DND-41 (cell line): ENCODE measurements around the gene CDCA3.
"Not testable (repeated sequence)": the region's sequence is repeated elsewhere in the genome, so short reads cannot be mapped to it uniquely, and the experiment has no call there.

ENCODE experiments used
- ATAC-seq: fragments of 200-7000 bp; cut with Tn5 transposase; 3 replicates; pipeline ENCODE4 v1.9.1; 2021; ENCODE audit warnings: low read depth; ENCODE audit not compliant: insufficient read depth
- DNase-seq: peaks from one replicate; pipeline ENCODE4 v3.0.0-alpha.2; 2020
- H2AFZ ChIP-seq: 2 replicates; pipeline ENCODE4 v1.6.0; 2012; ENCODE audit warnings: low read depth, low read length
- H3K27ac ChIP-seq: 2 replicates; pipeline ENCODE4 v1.5.1; 2012; ENCODE audit warnings: low read length, inconsistent platforms
- H3K27me3 ChIP-seq: fragments of 200-600 bp; sonication (generic); 2 replicates; pipeline ENCODE4 v1.6.0; 2012; ENCODE audit warnings: low read length, mild to moderate bottlenecking, inconsistent platforms; ENCODE audit not compliant: insufficient read depth, poor library complexity
- H3K36me3 ChIP-seq: 2 replicates; pipeline ENCODE4 v1.5.1; 2012; ENCODE audit warnings: low read length, inconsistent platforms; ENCODE audit not compliant: insufficient read depth
- H3K4me1 ChIP-seq: 2 replicates; pipeline ENCODE4 v1.5.1; 2012; ENCODE audit warnings: mild to moderate bottlenecking, low read length; ENCODE audit not compliant: insufficient read depth
- H3K4me2 ChIP-seq: 2 replicates; pipeline ENCODE4 v1.6.0; 2012; ENCODE audit warnings: mild to moderate bottlenecking, moderate library complexity, low read length, inconsistent platforms; ENCODE audit not compliant: insufficient read depth
- H3K4me3 ChIP-seq, 2 experiments: fragments of 200-600 bp in 1 of 2; shearing (Covaris generic) in 1 of 2; 2 replicates each; pipeline ENCODE4 v1.5.1; 2012 to 2016; ENCODE audit warnings: inconsistent platforms in 2 of 2, low read length in 2 of 2, mild to moderate bottlenecking in 2 of 2, low read depth in 1 of 2, moderate library complexity in 1 of 2
- H3K79me2 ChIP-seq: 2 replicates; pipeline ENCODE4 v1.6.0; 2012; ENCODE audit warnings: low read length, inconsistent platforms; ENCODE audit not compliant: insufficient read depth
- H3K9ac ChIP-seq: 2 replicates; pipeline ENCODE4 v1.6.0; 2012; ENCODE audit warnings: low read depth, mild to moderate bottlenecking, inconsistent platforms, low read length, moderate library complexity
- H3K9me3 ChIP-seq: 2 replicates; pipeline ENCODE4 v1.5.1; 2012; ENCODE audit warnings: low read length, moderate library complexity, mild to moderate bottlenecking, inconsistent platforms; ENCODE audit not compliant: insufficient read depth, severe bottlenecking
- H4K20me1 ChIP-seq: 2 replicates; pipeline ENCODE4 v1.6.0; 2012; ENCODE audit warnings: low read length; ENCODE audit not compliant: insufficient read depth
- CTCF ChIP-seq: IDR thresholded peaks from 2 replicates; pipeline ENCODE4 v1.5.1; 2012; ENCODE audit warnings: borderline replicate concordance, low read length, moderate library complexity, mild to moderate bottlenecking; ENCODE audit not compliant: poor library complexity, severe bottlenecking; ENCODE audit errors: extremely low read depth
- EZH2 ChIP-seq: IDR thresholded peaks from 3 replicates; pipeline ENCODE4 v1.6.1; 2012; ENCODE audit warnings: borderline replicate concordance, low read depth, mild to moderate bottlenecking, moderate library complexity, low read length, inconsistent platforms; ENCODE audit not compliant: severe bottlenecking

Gene CDCA3

GRCh38 chr12:6872073-6873048 lies 21.3 kb upstream of the CDCA3 start:
- Histone ChIP-seq H3K27ac (peak overlapping the region; percentile 80), H2AFZ (peak overlapping the region; percentile 68)
- TF ChIP-seq CTCF (peak; percentile 98), EZH2 (no peak)

GRCh38 chr12:6871052-6871957 lies 20.2 kb upstream of the CDCA3 start:
- peak overlapping the region; percentile 89 for H3K9ac ChIP-seq
- peak; percentile 34 for DNase-seq
- H3K27me3 ChIP-seq, result no peaks in the 10 kb centered on the region
- H3K36me3 ChIP-seq, result peaks cover 57% of the 10 kb centered on the region
- H3K79me2 ChIP-seq, result peaks cover 52% of the 10 kb centered on the region
- peak overlapping the region in 1 of 2 experiments; percentile 95; a peak in 2 of 4 replicates for H3K4me3 ChIP-seq
- no peak for ATAC-seq
- H4K20me1 ChIP-seq, result peaks cover 49% of the 10 kb centered on the region
- peak overlapping the region; percentile 80 for H3K27ac ChIP-seq
- no peak overlapping the region for H2AFZ ChIP-seq
- TF ChIP-seq EZH2 (no peak), CTCF (no peak)
- no peaks in the 10 kb centered on the region for H3K9me3 ChIP-seq
- peaks cover 70% of the 10 kb centered on the region for H3K4me1 ChIP-seq
- H3K4me2 ChIP-seq, result peak overlapping the region; percentile 99

More at GRCh38 chr12:6872073-6873048, 21.3 kb upstream of the CDCA3 start:
- H3K9ac ChIP-seq, result peak overlapping the region; percentile 89
- peak; percentile 49 for ATAC-seq
- H3K27me3 ChIP-seq, result no peaks in the 10 kb centered on the region
- peaks cover 60% of the 10 kb centered on the region for H3K36me3 ChIP-seq
- H3K9me3 ChIP-seq, result no peaks in the 10 kb centered on the region
- DNase-seq, result peak; percentile 88
- peak overlapping the region; percentile 87 to 95 for H3K4me3 ChIP-seq
- H3K79me2 ChIP-seq, result peaks cover 51% of the 10 kb centered on the region
- peak overlapping the region; percentile 99 for H3K4me2 ChIP-seq
- peaks cover 45% of the 10 kb centered on the region for H4K20me1 ChIP-seq
- peaks cover 61% of the 10 kb centered on the region for H3K4me1 ChIP-seq

GRCh38 chr12:6870304-6870703 lies 19.2 kb upstream of the CDCA3 start:
- peaks cover 49% of the 10 kb centered on the region for H4K20me1 ChIP-seq
- H3K27ac ChIP-seq, H3K9me3 ChIP-seq, DNase-seq, H3K4me3 ChIP-seq, ATAC-seq, H3K27me3 ChIP-seq, H2AFZ ChIP-seq: not testable (repeated sequence)
- H3K4me2 ChIP-seq, result peak overlapping the region; percentile 99
- peaks cover 71% of the 10 kb centered on the region for H3K4me1 ChIP-seq
- H3K9ac ChIP-seq, result peak overlapping the region; percentile 80; the same call in 1 of the 2 replicates
- peaks cover 61% of the 10 kb centered on the region for H3K36me3 ChIP-seq
- H3K79me2 ChIP-seq, result peaks cover 52% of the 10 kb centered on the region
